ENCODE results near the gene THSD4.
"Not testable (repeated sequence)": the region's sequence is repeated elsewhere in the genome, so short reads cannot be mapped to it uniquely, and the experiment has no call there.

The THSD4 gene

DNA sequence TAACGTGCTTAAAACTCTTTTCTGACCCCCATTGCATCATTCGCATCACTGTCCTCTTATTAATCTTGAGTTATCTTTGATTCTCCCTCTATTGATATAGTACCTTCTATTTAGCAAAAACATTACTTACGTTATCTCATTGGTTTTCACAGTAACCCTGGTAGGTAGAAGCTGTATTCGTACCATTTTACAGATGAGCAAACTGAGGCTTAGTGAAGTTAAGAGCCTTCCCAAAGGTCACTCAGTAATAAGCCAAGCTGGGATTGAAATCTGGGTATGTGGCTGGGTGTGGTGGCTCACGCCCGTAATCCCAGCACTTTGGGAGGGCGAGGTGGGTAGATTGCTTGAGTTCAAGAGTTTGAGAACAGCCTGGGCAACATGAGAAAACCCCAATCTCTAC is 244.0 kb downstream of the THSD4 start:
- no peak for DNase-seq

DNA sequence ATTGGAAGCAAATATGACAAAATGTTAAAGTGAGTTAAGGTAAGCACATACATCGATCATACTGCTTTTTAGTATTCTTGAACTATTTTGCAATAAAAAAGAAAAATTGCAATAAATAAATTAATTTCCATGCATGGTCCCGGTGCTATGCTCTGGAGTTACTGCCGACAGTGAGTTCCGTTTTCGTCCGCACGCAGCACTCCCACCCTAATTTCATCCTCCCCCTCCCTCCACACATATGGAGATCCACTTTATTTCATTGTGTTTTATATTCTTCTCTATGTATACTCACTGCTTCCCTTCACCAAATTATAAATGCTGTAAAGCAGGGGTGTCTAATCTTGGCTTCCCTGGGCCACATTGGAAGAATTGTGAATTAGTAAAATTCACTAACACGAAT is 247.3 kb downstream of the THSD4 start:
- DNase-seq: no peak

DNA sequence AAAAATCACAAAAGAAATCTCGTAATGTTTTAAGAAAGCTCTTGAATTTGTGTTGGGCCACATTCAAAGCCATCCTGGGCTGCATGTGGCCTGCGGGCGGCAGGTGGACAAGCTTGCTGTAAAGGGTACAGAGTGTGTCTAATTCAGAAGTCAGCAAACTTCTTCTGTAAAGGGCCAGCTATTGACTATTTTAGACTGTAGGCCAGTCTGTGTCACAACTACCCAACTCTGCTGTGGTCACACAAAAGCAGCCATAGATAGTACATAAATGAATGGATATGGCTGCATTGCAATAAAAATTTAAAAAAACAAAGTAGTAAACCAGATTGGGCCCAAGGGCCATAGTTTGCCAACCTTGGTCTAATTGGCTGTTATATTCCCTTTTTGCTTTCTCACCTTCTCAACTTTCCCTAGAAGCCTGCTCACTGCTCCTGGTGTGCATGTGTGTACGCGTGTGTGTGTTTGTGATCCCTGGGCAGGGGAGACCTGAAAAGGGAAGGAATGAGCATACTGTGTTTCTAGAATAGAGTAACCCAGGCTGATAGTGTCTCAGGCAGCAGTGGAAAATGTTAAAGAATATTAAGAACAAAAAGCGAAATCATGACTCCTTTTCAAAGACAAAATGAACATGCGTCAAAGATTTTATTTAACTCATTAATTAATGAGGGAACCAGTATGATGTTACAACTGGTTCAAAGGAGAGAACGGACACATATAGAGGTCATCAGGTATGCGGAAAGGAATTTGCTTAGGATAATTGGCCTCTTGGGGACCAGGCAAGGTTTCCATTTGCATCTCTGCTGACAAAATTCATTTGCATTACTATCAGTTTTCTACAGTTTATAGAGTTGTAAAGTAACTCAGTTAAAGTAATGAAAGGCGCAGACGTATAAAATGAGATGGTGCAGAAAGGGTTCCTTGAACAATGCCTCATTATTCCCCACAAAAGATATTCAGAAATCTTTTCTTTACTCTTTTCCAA is 248.0 kb downstream of the THSD4 start:
- DNase-seq: no peak

DNA sequence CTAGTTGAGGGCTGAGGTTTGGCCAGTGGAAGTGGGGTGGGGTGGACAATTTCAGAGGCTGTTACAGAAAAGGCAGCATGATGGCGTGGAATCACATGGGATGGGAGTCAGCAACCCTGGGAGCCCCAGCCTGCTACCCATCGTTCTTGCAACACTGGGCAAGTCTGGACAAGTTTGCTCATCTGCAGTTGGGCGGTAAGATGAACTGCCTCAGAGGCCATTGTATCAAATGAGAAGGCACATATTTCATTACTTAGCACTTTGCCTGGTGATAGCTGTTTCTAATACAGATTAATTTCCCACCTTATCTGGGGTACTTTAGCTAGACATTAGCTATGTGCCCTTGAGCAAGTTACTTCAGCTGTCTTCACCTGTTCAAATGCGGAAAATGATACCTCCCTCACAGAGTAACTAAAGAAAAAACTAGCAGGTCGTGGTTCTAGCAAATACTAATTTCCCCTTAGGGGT is 248.9 kb downstream of the THSD4 start:
- DNase-seq: no peak

DNA sequence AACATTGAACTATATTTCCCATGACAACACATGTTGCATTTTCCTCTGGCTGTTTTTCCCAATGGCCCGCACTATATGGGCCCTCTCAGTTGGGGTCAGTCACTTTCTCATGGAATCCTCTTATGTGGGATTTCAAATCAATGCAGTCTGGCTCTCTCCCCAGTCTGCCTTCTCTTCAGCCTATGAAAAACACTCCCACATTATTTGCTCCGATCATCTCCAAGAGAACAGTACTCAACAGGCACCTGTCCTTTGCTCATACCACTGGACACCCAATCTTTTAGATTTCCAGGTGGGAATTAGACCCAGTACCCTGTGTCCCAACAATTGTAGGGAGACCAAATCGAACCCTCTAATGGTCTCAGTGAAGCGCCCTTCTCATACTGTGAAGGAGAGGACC is 251.3 kb downstream of the THSD4 start:
- no peak for DNase-seq

DNA sequence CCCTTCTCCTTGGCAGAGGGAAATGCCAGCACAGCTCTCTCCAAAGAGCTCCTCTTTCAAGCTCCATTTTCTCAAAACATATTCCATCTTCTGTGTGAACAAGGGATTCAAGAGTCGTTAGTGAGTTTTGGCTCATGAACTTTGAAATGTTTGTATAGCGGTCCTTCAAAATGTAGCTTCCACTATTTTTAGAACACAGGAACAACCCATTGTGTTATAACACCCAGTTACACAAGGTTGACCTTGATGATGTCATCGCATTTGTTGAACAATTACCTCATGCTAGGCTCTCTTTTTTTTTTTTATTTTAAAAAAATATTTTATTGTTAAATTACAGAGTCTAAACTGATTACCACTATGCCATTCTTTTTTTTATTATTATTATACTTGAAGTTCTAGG is 251.7 kb downstream of the THSD4 start:
- DNase-seq: no peak

DNA sequence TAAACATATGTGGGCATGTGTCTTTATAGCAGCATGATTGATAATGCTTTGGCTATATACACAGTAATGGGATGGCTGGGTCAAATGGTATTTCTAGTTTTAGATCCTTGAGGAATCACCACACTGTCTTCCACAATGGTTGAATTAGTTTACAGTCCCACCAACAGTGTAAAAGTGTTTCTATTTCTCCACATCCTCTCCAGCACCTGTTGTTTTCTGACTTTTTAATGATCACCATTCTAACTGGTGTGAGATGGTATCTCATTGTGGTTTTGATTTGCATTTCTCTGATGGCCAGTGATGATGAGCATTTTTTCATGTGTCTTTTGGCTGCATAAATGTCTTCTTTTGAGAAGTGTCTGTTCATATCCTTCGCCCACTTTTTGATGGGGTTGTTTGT is 252.5 kb downstream of the THSD4 start:
- DNase-seq: not testable (repeated sequence)

DNA sequence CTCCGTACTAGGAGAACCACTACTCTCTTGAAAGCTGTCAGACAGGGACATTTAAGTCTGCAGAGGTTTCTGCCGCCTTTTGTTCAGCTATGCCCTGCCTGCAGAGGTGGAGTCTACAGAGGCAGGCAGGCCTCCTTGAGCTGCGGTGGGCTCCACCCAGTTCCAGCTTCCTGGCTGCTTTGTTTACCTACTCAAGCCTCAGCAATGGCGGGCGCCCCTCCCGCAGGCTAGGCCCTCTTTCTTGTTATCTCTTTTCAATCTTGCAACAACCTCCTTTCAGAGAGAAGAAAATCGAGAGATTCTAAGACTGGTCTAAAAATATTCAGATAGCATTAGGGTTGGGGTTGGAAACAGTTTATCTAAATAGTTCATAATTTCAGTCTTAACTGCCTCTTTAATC is 257.5 kb downstream of the THSD4 start:
- not testable (repeated sequence) for DNase-seq

DNA sequence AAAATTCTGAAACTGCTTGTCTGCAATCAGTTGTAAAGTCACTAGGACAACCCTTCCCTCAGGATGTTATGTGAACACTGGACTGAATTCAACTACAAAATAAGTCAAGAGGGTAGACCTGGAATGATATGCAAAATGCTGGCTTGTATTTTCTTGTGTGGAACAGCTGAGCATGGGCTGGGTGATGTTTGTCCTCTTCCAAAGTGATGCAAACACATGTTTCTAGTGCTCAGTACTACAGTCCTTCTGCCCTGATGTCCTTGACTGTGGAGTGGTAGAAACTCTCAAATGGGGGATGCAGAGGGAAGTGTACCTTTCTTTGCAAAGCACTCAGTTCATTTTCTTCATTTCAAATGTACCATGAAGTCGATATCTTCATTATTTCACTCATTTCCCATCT is 258.6 kb downstream of the THSD4 start:
- DNase-seq: no peak

DNA sequence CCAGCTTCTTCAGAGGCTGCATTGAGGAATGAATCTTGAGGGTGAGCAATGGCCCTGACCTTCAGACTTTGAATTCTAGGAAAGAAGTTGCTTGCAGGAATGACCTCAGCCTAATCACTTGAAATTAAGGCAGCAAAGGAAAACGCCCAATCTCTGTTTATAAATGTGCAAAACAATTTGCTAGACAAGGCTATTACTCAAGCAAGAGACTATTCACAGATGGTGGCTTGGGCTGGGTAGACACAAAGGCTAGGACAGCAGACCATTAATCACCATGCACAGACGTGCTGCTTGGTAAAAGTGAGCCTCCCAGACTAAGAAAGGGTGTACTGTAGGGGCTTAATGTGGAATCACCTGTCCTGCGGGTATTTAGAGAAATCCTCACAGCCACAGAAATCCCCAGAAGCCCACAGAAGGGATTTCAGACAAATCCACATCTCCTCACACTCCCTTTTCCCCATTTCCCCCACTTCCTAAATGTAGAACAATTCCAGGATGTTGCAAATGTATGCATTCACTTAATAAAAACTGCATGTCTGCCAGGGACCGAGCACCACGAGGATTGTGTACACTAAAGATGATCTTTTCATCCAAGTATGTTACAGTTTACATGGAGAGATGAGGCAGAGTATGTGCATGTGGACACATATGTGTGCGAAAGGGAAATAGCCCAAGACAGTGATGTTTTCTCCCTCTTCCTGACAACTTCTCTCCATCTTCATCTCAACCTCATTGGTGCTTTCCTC is 259.5 kb downstream of the THSD4 start:
- DNase-seq: no peak

DNA sequence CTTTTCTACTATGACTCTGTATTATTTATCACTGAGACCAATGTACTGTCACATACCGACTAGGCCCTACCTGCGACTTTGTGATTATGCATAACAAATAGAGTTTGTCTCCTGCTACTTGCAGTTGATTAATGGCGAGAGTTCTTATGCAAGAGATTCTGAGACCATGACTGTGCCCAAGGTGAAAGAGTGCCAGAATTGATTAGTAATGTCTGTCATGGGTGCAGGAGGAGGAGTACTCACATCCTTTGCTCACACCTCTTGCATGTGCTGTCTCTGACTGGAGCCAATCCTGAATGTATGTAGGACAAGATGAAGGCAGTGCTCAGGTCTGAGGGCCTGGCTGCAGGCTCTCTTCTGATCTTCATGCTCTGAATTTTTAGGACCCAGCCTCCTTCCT is 260.7 kb downstream of the THSD4 start:
- no peak for DNase-seq

DNA sequence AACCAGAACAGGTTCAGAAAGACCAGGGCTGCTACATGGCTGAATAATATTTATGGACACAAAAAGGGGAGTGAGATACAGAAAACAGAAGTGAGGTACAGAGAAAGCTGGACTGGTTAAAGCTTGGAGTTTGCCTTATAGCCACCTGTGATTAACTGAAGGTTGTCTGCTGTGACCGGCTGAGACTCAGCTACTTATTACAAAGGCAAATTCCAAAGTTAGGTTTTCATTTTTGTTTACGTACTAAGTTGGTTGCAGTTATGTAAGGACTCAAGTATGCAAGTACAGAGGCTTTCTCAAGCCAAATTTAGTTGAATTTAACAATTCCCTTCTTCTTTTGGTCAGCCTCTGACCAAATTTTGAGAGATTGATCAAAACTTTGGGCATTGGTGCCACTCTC is 264.6 kb downstream of the THSD4 start:
- no peak for DNase-seq

DNA sequence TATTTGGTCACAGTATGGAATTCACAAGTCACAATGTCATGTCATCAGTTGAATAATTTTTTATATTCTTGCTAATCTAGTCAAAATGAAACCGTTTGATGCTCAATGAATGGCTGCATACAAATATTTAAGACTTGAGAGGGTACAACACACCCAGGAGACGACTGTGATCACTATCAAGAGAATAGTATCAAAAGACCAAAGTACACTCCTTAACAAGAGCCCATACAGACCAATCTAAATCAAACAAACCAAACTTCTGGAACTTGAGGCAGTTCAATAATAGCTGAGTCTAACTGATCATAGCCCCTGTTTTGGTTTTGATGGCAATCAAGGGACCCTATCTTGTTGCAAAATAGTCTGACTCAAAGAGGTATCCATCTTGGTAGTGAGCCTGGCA is 265.1 kb downstream of the THSD4 start:
- no peak for DNase-seq

DNA sequence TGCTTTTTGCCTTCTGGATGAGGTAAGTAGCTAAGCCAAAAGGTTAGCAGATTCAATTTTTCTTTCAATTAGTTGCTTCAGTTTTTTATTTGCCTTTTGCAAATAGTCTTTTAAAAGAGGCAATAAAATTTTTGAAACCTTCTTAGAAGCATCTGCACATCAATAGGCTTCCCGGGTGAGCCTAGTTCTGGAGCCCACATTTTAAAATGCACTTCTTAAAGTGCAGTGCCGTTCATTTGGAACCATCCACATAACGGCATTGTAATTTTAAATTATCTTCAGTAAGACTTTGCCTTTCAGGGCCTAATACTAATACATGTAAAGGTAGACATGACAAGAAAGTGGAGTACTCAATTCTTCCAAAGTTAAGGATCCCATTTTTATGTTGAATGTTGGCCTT is 269.2 kb downstream of the THSD4 start:
- DNase-seq: no peak

DNA sequence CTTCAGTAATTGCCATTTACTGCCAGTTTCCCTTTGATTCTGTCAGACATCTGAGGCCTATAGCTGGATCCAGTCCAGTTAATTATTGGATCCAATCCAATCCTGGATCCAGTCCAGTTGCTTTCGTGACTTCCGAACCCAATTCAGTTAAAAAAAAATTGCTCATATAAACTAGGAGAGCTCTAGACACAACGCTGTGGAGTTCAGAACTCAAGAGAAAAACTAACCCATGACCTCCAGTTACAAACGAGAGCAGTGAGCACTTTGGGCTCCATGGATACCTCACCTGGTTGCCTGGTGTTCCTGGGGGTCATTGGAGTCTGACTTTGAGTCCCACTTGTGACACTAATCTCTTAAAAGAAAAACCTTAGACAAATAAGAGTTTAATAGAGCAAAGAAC is 269.8 kb downstream of the THSD4 start:
- no peak for DNase-seq

DNA sequence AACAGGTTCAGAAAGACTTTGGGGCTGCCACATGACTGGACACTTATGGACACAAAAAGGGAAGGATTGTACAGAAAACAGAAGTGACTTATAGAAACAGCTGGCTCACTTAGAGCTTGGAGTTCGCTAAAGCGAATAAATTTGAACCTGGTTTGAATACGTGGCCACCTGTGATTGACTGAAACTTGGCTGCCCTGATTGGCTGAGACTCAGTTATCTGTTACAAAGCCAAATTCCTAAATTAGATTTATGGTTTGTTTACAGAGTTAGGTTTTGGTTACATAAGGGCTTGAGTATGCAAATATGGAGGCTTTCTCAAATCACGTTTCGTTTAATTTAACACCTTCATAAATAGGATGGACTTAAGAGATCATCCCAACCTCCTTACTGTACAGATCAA is 270.2 kb downstream of the THSD4 start:
- no peak for DNase-seq

DNA sequence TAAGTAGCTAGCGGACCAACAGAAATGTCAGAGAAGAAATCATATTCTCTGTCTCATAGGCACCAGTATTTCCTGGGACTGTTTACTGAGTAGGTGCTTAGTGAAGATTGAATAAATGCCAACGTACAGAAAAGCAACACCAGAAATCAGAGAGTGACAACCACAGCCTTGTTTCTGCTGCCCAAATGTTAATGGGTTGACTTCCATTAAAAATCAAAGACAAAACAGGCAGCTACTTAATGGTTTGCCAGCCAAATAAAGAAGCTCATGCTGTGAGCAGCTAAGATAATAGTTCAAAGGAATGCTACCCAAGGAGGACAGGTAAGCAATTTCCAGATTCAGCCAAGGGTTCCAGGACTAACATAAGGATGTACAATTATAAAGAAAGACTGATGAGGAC is 270.7 kb downstream of the THSD4 start:
- DNase-seq: no peak

DNA sequence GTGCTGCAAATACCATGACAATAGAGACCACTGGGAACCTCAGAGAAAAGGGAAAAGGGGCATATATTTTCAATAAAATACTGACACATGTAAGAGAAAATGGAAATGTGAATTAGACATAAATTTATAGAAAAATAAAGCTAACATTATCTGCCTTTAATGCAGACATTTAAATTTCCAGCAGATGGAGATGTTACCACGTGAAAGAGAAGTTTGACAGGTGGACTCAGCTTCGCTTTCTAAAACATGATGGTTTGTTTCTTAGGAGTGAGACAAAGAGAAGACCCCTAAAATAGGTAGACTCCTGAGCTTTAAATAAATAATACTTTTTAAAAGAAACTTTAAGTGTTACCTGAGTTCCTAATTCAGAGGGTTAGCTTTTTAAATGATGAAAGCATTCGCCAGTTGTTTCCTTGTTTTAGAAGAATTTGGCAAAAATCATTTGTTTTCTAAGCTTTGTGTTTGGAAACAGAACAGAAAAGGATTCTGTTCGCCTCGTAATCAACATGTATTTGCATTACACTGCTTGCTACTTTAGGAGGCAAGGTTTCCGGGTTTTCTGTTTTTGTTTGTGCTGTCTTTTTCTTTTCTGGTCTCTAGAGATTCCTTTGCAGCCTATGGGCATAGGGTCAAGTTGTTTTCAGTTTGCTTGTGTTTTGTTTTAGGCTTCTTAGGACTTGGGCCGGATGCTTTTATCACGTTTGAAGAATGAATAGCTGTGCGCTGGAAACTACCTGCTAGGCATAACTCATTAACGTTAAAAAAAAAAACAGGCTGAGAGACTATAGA is 271.4 kb downstream of the THSD4 start:
- DNase-seq: no peak

DNA sequence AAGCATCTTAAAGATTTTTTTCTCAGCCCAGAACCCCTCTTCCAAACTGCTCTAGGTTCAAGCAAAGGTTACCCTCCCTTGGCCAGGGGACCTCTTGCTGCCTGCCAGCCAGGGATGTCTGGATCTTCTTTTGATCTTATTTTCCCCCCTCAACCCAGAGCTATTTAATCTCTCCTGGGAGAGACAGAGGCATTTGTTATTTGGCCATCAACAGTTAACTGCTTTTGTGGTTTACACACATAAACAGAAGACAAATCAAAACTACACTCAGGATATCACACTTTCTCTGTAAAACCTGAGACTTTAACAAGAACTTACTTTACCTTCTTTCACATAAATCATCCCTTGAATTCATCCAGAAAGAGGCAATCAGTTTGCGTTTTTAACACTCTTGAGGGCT is 272.5 kb downstream of the THSD4 start:
- DNase-seq: no peak

DNA sequence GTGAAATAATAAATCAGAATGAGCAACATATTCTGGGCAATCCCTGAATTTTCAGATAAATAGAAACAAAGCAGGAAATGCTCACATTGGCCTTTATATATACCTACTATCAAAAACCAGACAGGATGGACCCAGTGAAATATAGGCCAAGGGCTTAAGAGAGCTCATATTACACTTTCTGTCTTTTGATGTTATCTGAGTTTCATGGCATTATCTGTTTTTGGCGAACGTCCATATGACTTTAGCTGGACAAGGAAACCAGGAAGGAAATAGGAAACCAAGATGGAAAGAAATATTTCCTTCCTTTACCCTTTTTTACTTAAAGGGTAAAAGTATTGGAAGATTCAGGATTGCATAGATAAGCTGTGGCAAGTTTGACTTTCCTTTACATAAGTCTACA is 274.8 kb downstream of the THSD4 start:
- no peak for DNase-seq

DNA sequence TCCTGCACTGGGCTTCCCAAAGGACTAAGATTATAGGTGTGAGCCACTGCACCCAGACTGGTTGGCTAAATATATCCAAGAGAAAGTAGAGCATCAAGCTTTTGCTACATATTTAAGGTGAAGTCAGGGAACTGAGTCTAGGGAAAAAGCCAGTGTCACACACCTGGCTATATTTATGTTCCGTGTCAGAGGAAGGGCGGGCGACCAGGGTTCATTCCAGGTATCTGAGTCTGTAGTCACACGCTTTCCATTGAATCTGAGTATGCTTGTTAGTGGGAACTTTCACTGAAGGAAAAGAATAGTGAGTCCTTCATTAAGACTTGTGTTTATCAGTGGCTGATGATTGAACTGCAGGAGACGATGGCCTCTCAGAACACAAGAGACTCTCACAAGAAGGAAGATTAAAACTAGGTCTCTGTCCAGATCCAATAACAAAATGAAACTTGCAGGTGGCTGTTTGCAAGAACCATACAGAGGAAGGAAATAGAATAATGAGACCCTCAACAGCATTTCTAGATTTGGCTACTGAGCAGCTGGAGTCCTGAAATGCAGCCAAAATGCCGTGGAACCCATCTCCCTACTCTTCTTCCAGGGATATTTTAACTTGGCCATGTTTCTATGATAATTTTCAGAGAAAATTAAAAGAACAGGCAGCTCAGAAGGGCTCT is 276.3 kb downstream of the THSD4 start:
- no peak for DNase-seq

DNA sequence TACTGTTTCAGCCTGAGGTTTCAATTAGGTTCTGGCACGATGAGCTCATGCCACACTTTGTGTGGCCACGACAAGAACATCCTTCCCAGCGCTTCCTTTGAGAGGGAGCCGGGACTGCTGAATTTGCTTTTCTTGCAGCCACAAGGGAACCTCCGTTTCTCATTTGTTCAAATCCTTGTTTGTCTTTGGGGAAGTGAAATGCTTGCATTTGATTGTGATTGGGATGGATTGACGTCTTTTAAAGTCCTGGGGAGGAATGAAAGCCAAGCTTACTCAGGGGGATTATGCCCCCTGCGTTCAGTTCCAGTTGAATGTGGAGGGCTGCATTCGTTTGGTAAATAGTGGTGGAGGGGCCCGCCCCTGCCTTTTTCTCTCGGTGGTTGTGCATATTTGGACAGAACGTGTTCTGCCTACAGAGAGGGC is 277.6 kb downstream of the THSD4 start:
- no peak for DNase-seq

DNA sequence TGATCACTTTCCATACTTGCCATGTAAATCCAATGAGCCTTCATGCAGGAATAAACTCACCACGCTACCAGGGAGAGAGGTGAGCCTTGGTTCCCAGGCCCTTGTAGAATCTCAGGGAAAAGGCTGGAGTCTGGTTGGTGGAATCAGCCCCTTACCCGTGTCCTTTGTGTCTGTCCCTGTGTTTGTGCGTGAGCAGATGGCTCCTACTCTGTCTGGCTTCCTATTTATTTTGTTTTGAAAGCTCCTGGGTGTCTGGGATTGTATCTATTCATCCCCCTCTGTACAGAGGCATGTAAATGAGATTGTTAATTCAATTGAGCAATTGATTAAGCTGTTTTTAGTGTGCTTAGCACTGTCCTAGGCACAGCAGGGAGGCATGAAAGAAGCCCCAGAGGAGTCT is 278.1 kb downstream of the THSD4 start:
- no peak for DNase-seq

All from cerebellar nuclear complex (tissue), 1 donor.